Muscle of arm (tissue), 12 donors: ENCODE measurements around the gene DHRS1. TPM values are rescaled to one million over a fixed set of nuclear protein-coding genes. Genes with fewer than 3 reads are reported as not detected.

Experiments
- DNase-seq: peaks from one replicate; pipeline ENCODE4 v3.0.0-alpha.2; 2013
- polyA plus RNA-seq, 12 donors: library from polyadenylated mRNA; unstranded; fragments of 120-200 nt; gene quantifications; one replicate each; pipeline ENCODE4 v1.2.1, GENCODE V29; 2013; ENCODE audit not compliant: insufficient read length in 12 of 12

DHRS1 gene
- polyA plus RNA-seq, 12 donors, result 9.8 to 25.1 (median 16.9) TPM; not detected in 1

DNA sequence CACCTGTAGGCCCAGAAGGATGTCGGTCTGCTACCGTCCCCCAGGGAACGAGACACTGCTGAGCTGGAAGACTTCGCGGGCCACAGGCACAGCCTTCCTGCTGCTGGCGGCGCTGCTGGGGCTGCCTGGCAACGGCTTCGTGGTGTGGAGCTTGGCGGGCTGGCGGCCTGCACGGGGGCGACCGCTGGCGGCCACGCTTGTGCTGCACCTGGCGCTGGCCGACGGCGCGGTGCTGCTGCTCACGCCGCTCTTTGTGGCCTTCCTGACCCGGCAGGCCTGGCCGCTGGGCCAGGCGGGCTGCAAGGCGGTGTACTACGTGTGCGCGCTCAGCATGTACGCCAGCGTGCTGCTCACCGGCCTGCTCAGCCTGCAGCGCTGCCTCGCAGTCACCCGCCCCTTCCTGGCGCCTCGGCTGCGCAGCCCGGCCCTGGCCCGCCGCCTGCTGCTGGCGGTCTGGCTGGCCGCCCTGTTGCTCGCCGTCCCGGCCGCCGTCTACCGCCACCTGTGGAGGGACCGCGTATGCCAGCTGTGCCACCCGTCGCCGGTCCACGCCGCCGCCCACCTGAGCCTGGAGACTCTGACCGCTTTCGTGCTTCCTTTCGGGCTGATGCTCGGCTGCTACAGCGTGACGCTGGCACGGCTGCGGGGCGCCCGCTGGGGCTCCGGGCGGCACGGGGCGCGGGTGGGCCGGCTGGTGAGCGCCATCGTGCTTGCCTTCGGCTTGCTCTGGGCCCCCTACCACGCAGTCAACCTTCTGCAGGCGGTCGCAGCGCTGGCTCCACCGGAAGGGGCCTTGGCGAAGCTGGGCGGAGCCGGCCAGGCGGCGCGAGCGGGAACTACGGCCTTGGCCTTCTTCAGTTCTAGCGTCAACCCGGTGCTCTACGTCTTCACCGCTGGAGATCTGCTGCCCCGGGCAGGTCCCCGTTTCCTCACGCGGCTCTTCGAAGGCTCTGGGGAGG lies 11.3 kb upstream of the DHRS1 start, which contains the start of gene LTB4R:
TSS of gene LTB4R (plus strand) at position 857 of the 959 bp plus-strand sequence. CDS start 4,150 bp downstream, outside the sequence.
- DNase-seq, result peak; percentile 54

DNA sequence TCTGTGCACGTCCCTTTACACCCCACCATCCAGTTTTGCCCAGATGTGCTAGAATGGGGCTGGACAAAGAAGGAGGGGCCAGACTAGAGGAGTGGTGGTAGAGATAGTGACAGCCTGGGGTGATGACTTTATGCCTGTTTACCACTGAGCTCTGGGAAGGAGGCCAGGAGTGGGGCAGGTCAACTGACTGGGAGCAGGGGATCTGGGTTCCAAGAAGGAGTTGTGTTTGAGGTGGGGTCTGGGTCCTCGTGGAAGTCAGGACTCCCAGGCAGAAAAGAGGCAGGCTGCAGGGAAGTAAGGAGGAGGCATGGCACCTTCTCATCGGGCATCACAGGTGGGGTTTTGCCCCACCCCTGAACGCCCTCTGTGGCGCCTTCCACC lies 10.7 kb upstream of the DHRS1 start:
- no peak for DNase-seq

DNA sequence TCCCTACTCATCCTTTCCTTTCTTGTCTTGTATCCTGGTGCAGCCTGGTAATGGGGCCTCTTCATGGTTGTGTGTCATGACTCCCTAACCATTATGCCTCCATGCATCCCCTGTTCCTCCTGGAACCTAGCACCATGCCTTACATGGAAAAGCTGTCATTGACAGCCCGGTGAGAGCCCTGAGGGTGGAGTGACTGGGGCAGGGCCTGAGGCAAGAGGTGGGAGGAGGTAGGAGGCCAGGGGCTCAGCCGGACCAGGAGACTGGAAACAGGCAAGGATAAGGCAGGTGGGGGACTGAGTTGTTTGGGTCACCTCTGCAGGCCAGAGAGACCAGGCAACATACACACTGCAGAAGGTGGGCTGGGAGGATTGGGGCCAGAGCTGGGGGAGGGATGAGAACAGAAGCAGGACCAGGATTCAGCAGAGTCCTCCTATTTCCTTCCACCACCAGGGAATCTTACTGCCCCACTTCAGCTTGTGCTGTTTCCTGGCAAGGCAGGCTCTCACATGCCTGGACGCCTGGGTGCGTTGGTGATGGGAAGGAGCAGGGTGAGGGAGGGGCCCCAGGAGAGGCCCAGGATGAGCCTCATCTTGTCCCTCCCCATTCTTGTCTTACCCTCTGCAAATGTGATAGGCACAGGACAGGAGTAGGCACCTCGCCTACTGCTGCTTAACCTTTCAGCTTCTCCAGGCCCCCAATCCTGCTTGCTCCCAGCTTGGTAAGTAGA lies 10.1 kb upstream of the DHRS1 start, which contains the start of gene LTB4R2:
TSS of gene LTB4R2 (plus strand) at position 603 of the 727 bp plus-strand sequence. CDS start 525 bp downstream, outside the sequence.
- no peak for DNase-seq

DNA sequence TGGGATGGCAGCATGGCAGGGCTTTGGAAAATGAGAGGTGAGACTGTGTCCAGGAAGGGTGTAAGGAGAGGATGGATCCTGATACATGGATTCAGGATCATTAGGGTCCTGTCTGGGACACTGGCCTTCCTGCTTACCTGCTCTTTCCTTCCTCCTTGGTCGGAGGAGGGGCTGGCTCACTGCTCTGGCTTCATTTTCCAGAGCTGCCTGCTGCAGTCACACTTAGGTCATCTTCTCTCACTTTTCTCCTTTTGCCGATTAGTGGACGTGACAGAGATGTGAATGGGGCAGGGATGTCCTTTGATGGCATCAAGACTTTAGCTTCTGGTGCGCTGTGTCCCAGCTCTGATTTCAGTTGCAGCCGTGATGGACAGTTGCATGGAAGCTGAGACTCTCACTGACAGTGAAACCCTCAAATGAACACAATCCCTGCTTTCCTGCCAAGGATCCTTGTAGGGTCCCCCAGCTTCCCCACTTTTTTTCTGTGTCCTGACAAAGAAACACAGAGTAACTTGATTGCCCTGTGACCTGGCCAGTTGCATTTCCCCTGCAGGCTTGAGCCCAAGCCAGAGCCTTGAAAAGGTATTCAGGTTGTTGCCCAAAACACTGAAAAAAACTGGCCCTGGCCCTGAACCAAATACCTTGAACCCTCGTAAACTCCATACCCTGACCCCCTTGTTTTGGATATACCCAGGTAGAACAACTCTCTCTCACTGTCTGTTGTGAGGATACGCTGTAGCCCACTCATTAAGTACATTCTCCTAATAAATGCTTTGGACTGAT lies 9.0 kb upstream of the DHRS1 start:
- no peak for DNase-seq

DNA sequence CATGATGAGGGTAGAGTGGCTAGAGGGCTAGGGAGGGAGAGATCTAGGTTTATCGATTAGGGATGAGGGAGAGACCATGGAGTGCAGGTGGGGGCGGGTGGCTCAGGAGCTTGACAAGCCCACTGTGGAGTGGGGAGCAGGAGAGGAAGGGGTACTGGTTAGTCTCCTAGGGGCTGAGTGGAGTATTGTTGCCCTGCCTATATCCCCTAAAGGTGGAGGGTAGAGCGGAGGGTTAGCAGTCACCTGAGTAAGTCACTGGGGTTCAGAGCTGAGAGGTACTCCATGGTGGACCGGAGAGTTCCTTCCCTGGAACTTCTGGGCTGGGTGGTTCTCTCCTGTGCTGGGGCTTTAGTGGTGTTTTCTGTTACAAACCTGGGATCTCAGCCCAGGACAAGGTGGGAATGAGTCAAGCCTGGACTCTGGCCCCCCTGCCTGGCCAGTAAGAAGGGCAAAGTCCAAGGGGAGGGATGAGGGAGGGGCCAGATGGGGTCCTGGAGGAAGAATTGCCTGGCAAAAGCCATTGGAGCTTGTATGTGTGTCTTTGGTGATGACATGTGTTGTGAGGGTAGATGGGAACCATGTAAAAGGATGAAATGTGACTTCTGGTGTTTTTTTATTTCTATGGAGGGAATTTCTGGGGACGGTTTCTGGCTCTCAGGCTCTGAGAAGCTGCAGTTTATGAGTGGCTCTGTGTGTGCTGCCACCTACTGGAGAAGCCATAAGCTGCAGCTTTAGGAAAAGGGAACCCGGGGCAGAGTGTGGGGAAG lies 8.2 kb upstream of the DHRS1 start, which contains the start of gene CIDEB:
TSS of gene CIDEB (minus strand) at position 403 of the 767 bp plus-strand sequence. CDS start at position 284, 119 bp downstream.
- no peak for DNase-seq

DNA sequence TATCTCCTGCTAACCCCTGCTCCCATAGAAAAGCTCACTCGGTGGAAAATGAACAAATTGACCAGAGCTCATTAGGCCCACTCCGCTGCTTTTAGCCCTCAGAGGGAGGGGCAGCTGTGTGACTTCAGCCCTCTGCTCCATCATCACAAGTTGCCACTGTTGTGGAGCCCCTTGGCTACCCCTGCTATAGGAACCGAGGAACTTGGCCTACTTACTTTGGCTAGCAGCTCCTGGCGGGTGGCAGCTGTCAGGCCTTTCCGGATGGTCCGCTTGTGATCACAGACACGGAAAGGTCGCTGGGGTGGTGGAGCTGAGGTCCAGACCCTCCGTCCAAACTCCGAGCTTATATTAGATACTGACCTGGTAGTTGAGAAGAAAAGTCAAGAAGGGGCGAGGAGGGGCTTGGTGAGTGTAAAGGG lies 7.6 kb upstream of the DHRS1 start:
- no peak for DNase-seq

DNA sequence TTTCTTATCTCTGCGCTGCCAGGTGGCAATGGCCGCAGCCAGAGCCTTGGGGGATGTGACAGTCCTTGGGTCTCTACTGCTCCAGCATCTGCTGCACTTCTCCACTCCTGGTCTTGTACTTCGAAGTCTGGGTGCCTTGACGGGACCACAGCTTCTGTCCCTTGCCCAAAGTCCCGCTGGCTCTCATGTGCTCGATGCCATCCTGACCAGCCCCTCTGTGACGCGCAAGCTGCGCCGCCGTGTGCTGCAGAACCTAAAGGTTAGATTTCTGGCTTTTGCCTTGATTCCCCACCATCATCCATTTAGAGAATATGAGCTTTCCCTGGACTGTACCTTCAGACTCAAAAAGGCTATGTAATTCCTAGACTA lies 4.4 kb upstream of the DHRS1 start:
- no peak for DNase-seq

DNA sequence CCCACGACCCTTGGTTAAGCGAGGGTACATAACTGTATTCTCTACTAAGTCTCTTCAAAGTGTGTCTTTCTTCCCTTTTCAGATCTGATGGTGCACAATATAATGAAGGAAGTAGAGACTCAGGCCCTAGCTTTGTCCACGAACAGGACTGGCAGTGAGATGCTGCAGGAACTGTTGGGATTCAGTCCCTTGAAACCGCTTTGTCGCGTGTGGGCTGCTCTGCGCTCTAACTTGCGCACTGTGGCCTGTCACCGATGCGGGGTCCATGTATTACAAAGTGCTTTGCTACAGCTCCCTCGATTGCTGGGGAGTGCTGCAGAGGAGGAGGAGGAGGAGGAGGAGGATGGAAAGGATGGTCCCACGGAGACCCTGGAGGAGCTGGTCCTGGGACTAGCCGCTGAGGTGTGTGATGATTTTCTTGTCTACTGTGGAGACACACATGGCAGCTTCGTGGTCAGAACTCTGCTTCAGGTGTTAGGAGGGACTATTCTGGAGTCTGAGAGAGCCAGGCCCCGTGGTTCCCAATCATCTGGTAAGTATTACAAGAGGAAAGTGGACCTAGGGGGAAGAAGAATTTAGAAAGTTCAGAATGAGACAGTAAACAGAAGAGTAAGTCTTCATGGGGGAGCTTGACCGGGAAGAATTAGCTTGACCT lies 873 bp upstream of the DHRS1 start:
- no peak for DNase-seq

DNA sequence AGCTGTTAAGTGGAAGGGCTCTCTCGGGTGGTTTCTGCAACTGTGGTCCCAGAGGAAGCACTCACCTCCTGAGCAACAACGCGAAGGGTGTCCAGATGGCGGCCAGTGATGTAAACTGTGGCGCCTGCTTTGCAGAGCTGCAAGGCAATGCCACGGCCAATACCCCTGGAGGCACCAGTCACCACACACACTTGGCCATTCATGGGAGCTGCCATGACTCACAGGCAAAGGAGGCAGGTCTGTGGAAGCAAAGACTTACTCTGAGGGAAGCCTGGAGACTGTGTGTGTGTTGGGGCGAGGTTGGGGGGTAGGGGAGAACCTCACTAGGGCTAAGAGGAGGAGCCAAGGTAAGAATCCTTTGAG lies 707 bp downstream of the DHRS1 start:
- DNase-seq, result no peak

DNA sequence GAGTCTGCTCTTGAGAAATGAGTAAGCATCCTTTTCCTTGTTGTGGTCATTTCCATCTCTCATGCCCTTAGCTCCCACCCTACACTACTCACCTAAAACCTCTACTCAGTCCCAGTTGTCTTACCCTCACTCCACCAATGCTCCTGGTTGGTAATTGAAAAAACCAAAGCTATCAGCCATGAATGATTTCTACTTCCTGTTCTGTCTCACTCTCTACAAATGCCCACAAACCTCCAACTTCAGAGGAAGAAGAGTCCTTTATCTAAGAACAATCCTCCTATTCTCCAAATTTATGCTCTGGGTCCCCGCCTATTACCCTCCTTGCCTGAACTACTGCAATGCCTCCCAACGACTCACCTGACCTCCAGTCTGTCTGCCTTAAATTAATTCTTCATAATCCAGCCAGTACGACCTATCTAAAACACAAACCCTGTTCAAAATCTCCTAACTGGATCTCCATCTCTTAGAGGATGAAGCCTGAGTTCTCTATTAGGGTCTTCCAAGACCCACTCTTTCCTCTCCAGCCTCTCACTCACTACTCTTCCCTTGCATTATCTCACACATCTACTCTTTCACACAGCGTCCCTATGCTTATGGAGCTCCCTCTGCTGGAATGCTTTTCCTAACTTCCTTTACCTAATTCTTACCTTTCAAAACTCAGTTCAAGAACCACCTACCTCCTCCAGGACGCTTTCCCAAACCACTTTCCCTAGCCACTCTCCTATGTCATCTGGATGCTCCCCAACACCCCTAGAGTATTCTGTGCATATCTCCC lies 2.2 kb downstream of the DHRS1 start:
- DNase-seq, result no peak

DNA sequence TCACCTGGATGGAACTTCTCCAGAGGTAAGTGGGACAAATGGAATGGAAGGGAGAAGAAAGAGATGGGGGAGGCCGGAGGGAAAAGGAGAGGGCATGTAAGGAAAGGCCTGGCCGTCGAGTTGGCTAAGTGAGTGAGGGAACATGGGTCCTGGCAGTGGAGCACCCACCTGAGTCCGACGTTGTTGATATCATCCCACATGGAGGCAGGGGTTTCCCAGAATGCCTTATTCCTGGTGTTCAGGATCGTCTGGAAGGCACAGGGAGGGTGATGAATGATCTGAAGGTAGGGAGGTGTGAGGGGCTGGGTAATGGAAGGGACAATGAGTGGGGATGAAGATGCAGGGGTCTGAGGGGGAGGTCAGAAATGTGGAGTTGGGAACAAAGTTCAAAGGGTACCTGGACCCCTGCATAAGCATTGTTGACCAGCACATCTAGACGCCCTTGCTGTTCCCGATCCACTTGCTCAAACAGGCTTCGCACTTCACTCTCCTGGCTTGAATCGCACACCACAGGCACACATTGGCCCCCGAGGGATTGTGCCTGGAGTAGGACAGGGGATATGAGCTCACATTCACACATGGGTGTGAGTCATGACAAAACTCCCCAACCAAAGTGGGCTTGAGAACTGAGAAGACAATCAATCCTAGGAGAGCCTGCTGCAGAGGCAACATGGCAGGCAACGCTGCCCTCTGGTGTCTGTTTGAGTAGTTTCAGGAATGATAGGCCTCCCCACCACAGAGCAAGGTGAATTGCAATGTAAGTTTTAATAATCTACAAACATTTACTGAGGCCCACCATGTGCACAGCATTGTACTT lies 3.0 kb downstream of the DHRS1 start:
- DNase-seq, result peak; percentile 64

DNA sequence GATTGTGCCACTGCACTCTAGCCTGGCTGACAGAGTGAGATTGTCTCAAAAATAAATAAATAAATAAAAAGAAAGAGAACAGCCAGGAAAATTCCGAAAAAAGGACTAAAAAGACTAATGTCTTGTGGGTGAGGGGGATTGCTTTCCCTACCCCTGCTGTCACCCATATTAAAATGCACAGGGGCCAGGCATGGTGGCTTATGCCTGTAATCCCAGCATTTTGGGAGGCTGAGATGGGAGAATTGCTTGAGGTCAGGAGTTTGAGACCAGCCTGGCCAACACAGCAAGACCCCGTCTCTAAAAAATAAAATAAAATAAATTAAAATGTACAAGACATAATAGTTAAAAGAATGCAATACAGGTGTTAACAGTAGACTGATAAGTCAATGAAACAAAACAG lies 6.1 kb downstream of the DHRS1 start:
- no peak for DNase-seq

DNA sequence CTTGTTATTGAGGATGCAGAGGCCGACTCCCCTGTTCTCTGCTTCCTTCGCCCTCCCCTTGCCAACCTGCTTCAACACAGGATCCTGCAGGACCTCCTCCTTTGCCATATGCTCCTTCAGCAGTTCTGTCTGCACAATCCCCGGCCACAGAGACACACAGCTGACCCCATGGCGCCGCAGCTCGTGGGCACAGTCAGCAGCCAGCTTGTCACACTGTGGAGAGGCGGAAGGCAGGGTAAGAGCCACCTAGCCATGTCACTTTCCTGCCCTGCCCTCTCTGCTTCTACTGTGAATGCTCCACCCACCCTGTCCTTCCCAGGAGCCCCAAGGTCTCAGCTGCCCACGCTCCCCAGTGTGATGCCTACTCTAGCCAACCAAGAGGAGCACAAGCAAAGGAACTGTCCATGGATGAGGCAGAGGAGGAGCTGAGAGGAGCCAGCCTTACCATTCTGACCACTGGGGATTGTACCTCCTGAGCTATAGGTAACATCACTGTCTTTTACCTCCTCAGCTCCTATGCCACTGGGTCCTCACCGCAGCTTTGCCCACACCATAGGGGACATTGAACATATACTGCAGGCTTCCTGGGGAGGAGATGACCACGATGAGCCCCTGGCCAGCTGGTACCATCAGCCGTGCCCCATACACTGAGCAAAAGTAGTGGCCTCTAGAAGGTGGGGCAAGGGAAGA lies 7.3 kb downstream of the DHRS1 start:
- no peak for DNase-seq

DNA sequence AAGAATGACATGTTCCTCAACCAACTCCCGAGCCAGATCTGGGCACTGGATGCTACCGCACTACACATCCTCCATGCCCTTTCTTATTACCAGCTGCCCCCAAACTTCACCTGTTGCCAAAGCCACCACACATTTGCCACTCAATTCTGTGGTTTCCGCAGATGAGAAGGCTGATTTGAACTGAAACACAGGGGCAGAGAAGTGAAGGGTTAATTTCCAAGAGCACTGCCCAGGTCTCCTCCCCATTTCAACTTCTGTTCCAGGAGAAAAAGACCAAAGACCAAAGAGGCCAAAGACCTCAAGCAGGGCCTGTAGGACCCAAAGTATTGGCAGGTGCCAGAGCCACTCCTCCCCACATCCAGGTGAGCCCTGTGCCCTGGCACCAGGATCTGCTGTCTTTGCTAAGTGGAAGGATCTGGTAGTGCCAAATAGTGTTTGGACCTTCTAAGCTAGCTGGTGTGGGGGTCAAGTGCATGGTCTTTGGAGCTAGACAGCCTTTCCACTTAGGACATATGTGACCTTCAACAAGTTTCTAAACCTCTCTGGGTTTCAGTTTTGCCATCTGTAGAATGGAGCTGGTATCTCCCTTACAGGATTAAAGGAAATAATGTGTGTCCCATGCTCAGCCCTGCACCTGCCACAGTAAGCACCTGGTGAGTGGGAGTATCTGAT lies 8.0 kb downstream of the DHRS1 start:
- DNase-seq, result no peak

DNA sequence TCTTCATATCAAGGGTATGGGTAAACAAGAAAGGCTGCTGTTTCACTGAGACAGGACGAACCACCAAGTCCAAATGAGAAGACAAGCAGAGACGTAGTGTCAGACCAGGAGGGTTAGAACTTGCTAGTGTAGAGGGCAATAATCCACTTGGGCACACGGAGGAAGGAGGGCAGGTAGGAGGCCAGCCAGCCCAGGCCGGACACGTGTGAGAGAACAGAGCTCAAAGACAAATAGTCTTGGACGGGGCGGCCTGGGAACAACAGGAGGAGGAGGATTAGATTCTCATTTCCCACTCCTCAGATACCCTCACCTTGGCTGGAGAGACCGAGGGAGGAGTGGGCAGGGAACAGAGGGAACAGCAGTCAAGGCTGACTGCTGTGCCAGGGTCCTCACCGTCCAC lies 8.8 kb downstream of the DHRS1 start:
- DNase-seq, result no peak

DNA sequence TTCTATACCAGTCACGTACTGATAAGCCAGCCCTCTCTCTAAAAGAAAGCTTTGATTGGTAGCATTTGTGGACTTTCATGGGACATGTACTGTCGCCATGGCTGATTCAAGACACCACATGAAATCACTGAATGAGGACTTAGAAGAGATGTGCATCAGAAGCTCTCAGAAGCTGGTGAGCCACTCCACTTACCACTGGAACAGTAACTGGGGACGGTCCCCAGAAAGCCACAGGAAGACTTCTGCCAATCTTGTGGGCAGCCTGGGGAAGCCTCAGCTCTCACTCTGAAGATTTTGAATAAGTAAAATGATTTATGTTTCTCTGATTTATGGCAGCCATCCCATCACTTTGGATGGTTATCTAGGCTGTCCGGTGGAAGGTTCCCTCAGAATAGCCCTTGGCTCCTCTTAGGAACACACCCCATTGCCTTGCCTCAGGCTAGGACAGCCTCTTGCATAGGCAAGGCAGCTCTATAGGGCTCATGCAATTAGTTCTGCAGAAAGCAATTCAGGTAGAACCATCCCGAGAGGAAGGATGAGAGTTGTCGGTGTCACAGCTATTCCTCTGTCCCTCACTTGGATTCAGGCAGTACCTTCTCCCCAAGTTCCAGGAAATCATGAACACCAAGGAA lies 9.8 kb downstream of the DHRS1 start:
- no peak for DNase-seq

DNA sequence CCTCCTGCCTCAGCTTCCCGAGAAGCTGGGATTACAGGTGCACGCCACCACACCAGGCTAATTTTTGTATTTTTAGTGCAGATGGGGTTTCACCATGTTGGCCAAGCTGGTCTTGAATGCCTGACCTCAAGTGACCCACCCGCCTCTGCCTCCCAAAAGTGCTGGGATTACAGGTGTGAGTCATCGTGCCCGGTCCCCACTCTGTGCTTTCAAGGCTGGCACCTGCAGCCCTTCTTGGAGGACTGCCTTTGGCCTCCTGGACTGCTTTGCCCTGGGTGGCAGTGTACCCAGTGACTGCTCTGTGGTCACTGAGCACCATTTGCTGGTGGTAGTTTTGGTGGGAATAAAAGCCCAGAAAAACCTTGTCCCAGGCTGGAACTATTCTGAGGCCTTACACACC lies 12.6 kb downstream of the DHRS1 start:
- DNase-seq, result no peak
